ENCODE measurements around the gene CARD18.
A peak's percentile ranks its signal among the peaks of the same experiment; 100 is the strongest.

The CARD18 gene

DNA sequence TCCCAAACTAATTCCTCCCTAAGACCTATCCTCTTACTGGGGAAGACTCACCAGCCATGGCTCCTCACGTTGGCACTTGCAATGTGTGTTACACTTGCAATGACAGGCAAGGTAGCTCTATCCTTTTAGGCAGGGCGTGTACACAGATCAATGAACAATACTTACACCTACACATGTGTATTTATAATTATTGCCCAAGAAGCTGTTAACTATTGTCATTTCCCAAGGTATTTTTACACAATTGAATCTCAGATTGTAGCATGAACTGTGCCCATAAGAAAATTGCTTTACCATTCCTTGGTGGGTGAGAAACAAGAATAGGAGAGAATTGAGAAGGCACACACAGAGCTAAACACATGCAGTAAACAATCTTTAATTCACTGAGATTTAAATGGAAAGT is at the start of gene CARD18:
Gene CARD18 (minus strand): TSS at position 101 of the 400 bp plus-strand sequence. CDS start 43 bp downstream, at position 58.
- DNase-seq (ENCODE audit: low read depth) = no peak
- H3K4me3 ChIP-seq (ENCODE audit: low read depth, low read length) = no peak within 1 kb of the TSS

GRCh38 chr11:105183987-105184386 is 44.4 kb upstream of the CARD18 start:
- no peak for DNase-seq (ENCODE audit: low read depth)
- H3K4me3 ChIP-seq (ENCODE audit: low read depth, low read length) = no peak overlapping the region

DNA sequence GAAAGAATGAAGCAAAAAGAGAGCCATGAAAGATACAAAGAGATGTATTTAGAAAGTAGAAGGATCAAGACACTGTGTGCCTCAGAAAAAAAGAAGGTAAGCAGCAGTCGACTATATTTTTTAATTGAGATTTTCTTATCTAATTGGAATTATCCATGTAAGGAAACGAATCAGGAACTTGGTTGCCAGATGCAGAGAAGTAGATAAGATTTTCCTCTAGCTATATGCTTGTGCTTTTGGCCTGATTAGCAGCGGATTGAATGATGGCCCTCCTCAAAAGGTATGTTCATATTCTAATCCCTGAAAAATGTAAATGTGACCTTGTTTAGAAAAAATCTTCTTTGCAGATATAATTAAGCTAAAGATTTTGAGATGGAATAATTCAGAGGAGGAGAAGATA is 43.9 kb upstream of the CARD18 start:
- no peak for DNase-seq (ENCODE audit: low read depth)
- H3K4me3 ChIP-seq (ENCODE audit: low read depth, low read length) = no peak overlapping the region

- H3K4me3 ChIP-seq (ENCODE audit: low read depth, low read length) = no peak overlapping the region
- peak; percentile 45 for DNase-seq (ENCODE audit: low read depth)
Measured at GRCh38 chr11:105181521-105181920, 42.0 kb upstream of the CARD18 start.

GRCh38 chr11:105181100-105181499 is 41.5 kb upstream of the CARD18 start:
- peak; percentile 76 for DNase-seq (ENCODE audit: low read depth)
- H3K4me3 ChIP-seq (ENCODE audit: low read depth, low read length) = no peak overlapping the region

DNA sequence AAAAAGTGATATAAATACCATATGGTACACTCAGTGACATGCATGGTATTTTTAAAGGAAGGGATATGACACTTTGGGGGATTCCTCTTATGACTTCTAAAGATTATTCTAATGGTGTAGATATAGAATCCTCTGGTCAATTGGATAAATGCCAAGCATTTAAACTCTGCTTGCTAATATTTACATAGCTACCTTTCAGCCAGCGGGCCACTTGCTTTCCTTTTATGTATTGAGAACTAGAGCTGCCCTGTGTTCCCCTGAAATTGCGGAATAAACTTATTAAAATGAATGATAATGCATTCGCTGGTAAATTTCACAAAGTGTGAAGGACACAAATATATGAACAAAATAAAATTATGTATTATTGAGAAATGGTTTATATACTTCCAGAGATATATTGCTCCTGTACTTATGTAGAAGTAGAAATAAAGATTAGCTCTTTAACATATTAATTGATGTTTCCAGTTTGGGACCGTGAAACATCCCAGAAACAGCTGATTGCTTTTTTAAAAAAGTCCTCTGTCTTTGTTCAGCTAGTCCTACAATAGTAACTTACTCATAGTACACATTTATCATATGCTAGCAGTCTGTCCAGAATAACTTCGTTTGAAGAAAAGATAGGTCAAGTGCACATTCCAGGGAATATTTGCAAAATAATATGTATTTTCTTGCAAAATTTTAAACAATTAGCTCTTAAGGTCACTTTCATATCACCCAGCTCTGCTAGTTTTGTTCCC is 40.1 kb upstream of the CARD18 start:
- no peak for DNase-seq (ENCODE audit: low read depth)
- no peak overlapping the region for H3K4me3 ChIP-seq (ENCODE audit: low read depth, low read length)

- DNase-seq (ENCODE audit: low read depth) = peak; percentile 72
- H3K4me3 ChIP-seq (ENCODE audit: low read depth, low read length) = no peak overlapping the region
Measured at GRCh38 chr11:105177658-105178057, 38.1 kb upstream of the CARD18 start.

DNA sequence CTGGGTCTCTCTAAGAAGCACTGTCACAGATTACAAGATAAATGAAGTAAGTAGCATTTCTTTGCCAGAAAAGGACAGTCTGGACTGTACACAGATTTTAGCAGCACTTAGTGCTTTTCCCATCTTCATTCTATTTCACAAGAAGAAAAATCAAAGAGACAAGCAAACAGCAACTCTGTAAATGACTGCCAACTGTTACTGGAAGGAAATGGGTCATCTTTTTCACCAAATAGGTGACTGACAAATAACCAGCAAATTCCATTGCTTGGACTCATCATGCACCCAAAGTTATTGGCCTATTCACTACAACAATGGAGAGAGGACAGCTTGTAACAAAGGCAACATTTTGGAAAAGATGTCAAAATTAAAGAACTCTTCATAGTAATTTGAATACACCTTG is 28.9 kb upstream of the CARD18 start:
- no peak overlapping the region for H3K4me3 ChIP-seq (ENCODE audit: low read depth, low read length)
- no peak for DNase-seq (ENCODE audit: low read depth)

GRCh38 chr11:105167244-105167643 is 27.7 kb upstream of the CARD18 start:
- DNase-seq (ENCODE audit: low read depth) = no peak
- H3K4me3 ChIP-seq (ENCODE audit: low read depth, low read length) = no peak overlapping the region

DNA sequence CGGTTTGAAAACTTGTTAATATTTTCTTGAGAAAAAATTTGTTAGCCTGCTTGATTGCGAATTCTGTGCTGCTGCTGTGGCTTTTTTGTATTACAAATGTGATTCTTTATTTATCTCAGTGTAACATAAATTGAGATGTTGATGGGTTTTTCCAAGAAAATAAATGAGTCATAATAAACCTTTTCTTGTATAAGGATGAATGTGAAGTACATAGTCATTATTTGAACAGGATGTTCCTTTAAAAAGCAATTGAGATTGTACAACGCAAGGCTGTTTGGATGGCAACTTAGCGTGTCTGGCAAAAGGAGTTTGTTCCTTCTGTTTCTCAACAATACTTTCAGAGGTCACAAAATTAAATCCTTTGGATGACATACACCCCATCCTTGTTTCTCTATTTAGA is 24.6 kb upstream of the CARD18 start:
- DNase-seq (ENCODE audit: low read depth) = no peak
- H3K4me3 ChIP-seq (ENCODE audit: low read depth, low read length) = no peak overlapping the region

GRCh38 chr11:105162506-105162905 is 22.9 kb upstream of the CARD18 start:
- no peak for DNase-seq (ENCODE audit: low read depth)
- H3K4me3 ChIP-seq (ENCODE audit: low read depth, low read length) = no peak overlapping the region

DNA sequence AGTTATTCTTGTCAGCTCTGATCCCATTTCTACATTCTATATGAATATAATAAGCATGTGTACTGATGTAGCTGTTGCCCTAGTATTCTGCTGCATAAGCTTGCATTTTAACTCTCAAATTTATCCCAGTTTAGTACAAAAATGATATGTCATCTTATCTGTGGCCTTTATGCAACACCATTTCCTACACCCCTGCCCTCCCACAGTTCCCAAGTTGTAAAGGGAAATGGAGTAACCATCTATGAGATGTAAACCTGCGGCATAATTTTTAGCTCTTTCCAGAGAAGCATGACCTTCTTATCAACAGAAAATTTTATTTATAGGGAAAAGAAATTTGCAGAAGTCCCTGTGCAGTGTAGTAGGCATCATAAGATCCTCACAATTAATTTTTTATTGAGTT is 18.9 kb upstream of the CARD18 start:
- H3K4me3 ChIP-seq (ENCODE audit: low read depth, low read length) = no peak overlapping the region
- no peak for DNase-seq (ENCODE audit: low read depth)

DNA sequence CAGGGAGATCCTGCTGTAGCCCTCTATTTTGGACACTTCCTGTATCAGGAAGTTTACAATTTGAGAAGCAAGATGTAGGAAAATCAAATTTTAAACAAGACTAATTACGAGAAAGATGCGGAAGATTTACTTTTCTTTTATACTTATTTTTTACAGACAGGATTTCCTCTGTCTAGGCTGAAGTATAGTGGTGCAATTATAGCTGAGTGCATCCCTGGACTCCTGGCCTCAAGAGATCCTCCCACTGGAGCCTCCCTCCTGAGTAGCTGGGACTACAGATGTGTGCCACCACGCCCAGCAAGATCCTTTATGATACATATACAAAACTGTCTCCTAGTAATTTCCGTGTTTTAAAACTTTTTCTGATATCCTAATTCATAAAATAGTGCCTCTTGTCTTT is 17.2 kb upstream of the CARD18 start:
- DNase-seq (ENCODE audit: low read depth) = no peak
- no peak overlapping the region for H3K4me3 ChIP-seq (ENCODE audit: low read depth, low read length)

- no peak for DNase-seq (ENCODE audit: low read depth)
- no peak overlapping the region for H3K4me3 ChIP-seq (ENCODE audit: low read depth, low read length)
Measured at GRCh38 chr11:105156231-105156630, 16.7 kb upstream of the CARD18 start.

DNA sequence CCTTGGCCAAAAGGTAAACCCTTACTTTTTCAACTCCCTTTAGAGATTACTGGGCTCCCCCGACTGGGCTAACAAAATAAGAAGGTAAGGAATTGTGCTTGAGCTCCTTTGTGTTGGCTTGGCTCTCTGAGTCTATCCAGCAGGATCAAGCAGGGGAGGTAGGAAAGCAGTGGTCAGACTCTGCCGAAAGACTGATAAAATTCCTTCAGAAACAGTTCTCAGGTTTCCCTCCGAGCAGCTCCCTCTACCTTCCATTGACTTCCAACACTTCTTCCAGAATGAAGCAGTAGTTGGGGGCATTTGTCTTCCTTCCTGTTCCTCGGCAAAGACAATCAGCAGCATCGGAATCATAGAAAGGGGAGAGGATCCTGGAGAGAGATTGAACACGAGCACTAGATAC is 16.1 kb upstream of the CARD18 start:
- H3K4me3 ChIP-seq (ENCODE audit: low read depth, low read length) = no peak overlapping the region
- DNase-seq (ENCODE audit: low read depth) = no peak

DNA sequence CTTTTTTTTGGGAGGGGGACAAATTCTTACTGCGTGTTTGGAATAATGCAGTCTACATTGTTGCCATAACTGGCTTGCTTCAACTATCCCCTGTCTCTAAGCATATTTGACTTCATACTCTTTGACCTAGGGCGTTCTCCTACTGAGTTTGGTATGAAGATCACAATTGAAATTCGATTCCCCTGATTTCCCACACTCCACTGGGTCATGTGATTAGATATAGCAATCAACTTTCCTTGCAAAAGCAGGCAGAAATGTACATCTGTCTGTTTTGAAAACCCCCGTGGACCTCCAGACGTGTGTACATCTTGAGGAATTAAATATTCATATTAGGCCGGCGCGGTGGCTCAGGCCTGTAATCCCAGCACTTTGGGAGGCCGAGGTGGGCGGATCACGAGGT is 13.8 kb upstream of the CARD18 start:
- no peak overlapping the region for H3K4me3 ChIP-seq (ENCODE audit: low read depth, low read length)
- no peak for DNase-seq (ENCODE audit: low read depth)

DNA sequence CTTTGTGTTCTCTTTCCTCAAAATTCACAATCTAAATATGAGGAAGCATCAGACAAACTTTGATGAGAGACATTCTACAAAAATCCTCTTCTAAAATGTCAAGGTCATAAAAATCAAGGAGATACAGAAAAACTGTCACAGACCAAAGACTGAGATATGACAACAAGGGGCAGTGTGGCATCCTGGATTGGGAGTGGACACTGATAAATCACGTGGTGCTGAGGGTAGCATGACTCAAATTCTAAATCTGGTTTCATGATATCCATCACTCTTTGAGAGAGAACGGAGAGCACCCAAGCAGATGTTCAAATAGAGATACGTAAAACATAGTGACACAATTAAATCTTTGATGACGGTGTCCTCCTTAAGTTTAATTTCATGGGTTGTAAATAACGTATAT is 13.0 kb upstream of the CARD18 start:
- DNase-seq (ENCODE audit: low read depth) = no peak

GRCh38 chr11:105152021-105152512 is 12.5 kb upstream of the CARD18 start:
- peak; percentile 32 for DNase-seq (ENCODE audit: low read depth)
- no peak overlapping the region for H3K4me3 ChIP-seq (ENCODE audit: low read depth, low read length)

More for the DNA sequence above, 13.0 kb upstream of the CARD18 start:
- no peak overlapping the region for H3K4me3 ChIP-seq (ENCODE audit: low read depth, low read length)

DNA sequence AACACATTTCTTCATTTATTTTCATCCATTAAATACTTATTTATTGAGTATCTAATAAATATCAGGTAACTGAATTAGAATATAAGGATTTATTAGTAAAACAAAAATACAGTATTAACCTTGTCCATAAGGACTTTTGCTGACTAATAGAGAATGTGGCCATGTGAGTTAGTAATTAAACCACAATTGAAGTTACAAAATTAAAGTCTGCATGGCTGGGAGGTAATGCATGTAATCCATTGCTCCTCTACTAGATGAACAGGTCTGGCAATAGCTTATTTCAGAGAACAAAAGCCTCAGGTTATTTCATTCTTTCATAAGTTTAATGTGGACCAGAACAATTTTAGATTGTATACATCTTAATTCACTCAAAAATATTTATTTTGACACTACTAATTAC is 9.9 kb upstream of the CARD18 start:
- no peak for DNase-seq (ENCODE audit: low read depth)
- H3K4me3 ChIP-seq (ENCODE audit: low read depth, low read length) = no peak overlapping the region

DNA sequence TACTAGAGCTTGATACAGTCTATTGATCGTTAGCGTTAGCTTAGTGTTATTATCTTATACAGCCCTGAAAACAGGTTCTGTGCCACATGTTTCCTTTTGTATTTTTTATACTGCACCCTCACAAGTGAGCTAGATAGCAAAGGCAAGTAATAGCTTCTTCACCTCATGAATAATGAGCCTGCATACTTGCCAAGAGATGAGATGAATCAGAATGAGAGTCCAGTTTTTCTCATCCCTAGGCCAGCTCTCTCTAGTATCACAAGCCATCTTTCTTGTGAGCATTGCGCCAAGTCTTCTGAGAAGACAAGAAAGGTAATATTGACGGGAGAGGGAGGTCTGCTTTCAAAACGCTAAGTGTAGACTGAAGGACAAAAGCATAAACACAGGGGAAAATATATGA is 8.7 kb upstream of the CARD18 start:
- peak; percentile 24 for DNase-seq (ENCODE audit: low read depth)

DNA sequence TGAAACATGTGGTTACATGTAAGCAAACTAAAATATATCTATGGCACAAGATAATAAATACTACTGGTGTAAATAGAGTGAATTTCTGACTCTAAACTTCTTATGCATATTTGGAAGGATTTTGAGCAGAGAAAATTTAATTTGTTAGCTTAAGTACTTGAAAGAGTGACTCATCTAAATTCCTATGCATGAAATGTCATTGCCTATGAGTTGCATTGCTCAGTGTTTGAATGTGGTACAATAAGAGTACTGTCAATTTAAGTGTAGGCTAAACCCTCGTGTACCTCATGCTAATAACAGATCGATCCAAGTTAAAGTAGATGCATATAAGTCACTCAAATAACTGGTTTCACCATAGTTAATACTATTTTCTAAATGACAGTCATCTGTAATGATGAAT is 5.3 kb upstream of the CARD18 start:
- DNase-seq (ENCODE audit: low read depth) = peak; percentile 40
- no peak overlapping the region for H3K4me3 ChIP-seq (ENCODE audit: low read depth, low read length)

More for the DNA sequence above, 8.7 kb upstream of the CARD18 start:
- no peak overlapping the region for H3K4me3 ChIP-seq (ENCODE audit: low read depth, low read length)
